GM10847 (cell line): ENCODE results near the gene MTUS2.

Source experiments
- POLR2A ChIP-seq: IDR thresholded peaks from 2 replicates; pipeline ENCODE4 v1.6.1; 2011; ENCODE audit not compliant: insufficient read length; ENCODE audit errors: extremely low read depth

Gene MTUS2

GRCh38 chr13:29484796-29485195 is 664.7 kb downstream of the MTUS2 start:
- TF ChIP-seq POLR2A = no peak

DNA sequence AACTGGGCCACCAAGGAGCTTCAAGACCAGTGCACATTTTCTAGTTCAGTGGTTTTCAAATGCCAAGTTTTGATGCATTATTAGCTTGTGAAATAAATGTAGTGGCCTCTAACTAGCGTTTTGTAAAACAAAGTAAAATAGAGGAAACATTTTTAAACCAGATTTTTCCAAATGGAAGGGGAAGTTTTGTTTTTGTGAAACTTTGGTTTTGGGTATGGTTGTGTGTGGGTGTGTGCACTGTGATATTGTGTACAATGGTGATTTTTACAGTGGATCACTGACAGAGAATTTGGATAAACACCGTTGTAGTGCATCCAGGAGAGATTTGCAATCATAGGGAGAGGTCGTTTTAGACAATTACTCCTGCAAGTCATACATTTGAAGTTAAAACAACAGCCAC is 666.4 kb downstream of the MTUS2 start:
- TF ChIP-seq POLR2A = no peak

- no peak for TF ChIP-seq POLR2A
Measured at GRCh38 chr13:29487466-29488454, 667.6 kb downstream of the MTUS2 start.

DNA sequence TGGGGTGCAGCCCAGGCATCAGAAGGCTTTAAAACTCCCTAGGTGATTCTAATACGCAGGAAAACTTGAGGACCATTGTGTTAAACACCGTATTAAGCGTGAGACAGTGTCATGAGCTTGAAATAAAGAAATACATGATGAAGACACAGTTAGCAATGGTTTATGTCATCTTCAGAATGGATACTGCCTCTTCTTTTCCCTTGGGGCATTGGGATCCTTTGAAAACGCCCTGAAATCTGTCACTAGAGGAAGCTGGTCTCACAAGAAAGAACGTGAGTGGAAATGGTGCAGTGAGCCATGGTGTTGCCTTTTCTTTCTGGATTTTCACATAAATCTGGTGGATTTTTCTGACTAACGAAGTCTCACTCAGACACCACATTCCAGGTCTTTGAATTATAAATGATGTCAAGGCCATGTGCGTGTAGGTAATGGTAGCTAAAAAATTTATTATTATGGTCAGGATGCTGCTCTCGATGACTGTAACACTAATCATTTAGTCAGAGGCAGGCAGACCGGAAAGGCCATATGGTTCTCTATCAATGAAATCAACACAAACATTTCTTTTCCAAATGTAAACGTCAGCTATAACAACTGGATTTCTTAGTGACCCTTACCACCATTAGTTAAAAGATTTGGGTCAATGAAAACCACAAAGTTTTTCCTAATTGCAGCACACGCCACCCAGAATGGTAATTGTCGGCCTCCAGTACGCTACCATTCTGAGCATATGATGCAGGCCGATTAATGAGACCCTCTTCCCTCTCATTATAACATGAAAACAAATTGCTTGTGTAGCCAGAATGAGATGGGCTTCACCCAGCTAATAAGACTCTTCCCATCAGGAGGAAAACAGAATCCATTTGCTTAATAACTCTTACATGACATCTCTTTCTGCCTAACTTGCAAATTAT is 669.8 kb downstream of the MTUS2 start:
- no peak for TF ChIP-seq POLR2A

DNA sequence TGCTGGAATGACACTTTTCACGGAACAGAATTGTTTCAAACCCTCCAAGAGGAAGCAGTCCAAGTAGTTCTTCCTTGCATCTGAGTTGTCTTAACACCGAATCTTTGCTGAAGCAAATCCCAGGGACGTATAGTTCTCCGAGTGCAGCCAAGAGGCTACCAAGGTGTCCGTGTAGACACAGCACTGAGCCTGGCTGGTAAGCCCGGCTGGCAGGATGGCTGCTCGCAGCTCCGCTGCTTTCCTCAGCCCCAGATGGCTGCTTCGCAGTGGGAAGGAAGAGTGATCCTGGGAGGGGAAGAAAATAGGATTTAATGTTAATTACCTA is 670.4 kb downstream of the MTUS2 start:
- TF ChIP-seq POLR2A = no peak

GRCh38 chr13:29491248-29491647 is 671.1 kb downstream of the MTUS2 start:
- TF ChIP-seq POLR2A = no peak

DNA sequence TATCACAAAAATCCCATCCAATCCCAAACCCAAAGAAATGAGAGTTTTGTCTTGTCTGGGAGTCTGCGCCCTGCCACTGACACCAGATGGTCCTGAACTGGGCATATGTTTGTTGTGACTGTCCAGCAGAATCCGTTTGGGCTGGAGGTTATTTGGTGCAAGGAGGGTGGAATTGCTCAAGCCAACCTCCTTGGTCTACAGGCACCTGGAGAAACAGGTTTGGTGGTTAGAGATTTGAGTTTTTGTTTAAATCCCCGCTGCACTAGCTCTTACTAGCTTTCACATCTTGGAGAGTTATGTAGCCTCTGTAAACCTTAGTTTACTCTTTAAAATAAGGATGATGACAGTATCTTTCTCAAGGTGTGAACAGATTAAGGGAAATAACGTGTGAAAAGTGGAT is 673.7 kb downstream of the MTUS2 start:
- no peak for TF ChIP-seq POLR2A

DNA sequence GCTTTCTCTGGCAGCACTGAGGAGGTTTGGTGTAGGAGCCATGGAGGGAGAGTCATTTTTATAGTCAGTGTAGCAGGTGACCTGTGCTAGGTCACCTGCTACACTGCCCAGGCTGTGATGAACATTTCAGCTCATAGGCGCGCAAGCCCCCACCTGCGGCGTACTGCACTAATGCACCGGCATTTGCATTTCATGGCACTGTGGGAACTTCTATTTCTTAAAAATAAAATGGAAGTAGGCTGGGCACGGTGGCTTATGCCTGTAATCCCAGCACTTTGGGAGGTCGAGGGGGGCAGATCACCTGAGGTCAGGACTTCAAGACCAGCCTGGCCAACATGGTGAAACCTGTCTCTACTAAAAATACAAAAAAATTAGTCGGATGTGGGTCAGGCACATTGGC is 674.4 kb downstream of the MTUS2 start:
- TF ChIP-seq POLR2A = no peak

GRCh38 chr13:29496241-29496712 is 676.1 kb downstream of the MTUS2 start:
- no peak for TF ChIP-seq POLR2A

GRCh38 chr13:29497137-29497654 is 677.1 kb downstream of the MTUS2 start:
- TF ChIP-seq POLR2A = no peak

GRCh38 chr13:29498426-29499040 is 678.4 kb downstream of the MTUS2 start:
- no peak for TF ChIP-seq POLR2A

DNA sequence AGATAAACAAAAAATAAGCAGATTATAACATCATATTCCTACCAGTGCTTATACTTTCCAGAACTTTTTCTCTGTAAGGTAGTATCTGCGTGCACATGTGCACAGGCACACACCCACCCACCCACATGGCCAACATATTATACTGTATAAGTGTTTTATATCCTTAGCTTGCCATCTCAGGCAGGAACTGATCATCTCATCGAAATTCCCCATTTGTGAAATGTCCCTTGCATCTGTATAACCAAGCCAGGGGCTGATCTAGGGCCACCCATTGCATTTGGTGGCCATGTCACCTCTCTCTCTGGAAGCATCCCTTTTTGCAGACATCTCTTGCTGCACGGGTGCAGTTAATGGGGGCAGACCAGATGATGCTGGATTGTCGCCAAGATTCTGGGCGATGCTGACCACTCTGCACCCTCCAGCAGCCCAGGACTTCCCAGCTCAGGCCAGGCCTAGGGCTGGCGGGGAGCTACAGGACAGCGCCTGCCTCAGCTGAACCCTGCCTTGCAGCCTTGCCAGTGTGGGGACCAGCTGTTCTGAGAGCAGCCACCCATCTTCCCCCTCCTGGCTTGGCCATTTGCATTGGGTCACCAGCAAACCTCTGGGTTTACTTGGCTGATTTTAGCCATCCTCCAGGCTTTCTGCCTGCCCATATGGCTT is 679.5 kb downstream of the MTUS2 start:
- TF ChIP-seq POLR2A = no peak

- TF ChIP-seq POLR2A = no peak
Measured at GRCh38 chr13:29500386-29500785, 680.2 kb downstream of the MTUS2 start.

DNA sequence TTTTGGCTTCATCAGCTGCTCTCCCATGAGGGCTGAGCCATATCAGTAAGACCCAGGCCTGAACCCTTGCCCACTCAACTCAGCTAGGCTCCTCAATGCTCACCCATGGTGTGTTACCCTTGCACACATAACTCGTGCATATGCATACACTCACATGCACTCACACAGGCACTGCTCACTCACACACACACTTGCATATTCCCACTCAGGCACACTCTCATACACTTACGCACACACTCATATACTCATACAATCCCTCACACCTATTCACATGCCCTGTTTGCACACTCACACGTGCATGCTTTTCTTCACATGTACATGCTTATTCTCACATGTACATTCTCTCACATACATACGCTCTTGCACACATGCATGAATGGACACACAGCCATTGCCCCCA is 681.5 kb downstream of the MTUS2 start:
- TF ChIP-seq POLR2A = no peak
